ENCODE results near the gene GAMT.
"Not testable (repeated sequence)": the region's sequence is repeated elsewhere in the genome, so short reads cannot be mapped to it uniquely, and the experiment has no call there.

Gene GAMT

GRCh38 chr19:1433119-1434039, 32.0 kb upstream of the GAMT start:
- DNase-seq: no peak

GRCh38 chr19:1432507-1432887, 31.2 kb upstream of the GAMT start:
- DNase-seq: no peak

- no peak for DNase-seq
Observed at GRCh38 chr19:1431759-1432506, 30.6 kb upstream of the GAMT start.

GRCh38 chr19:1430246-1430645, 28.9 kb upstream of the GAMT start:
- DNase-seq: no peak

- no peak for DNase-seq
Observed at GRCh38 chr19:1429750-1430149, 28.4 kb upstream of the GAMT start.

GRCh38 chr19:1428738-1429391, 27.5 kb upstream of the GAMT start:
- no peak for DNase-seq

GRCh38 chr19:1427221-1427920, 26.0 kb upstream of the GAMT start:
- DNase-seq: no peak

- DNase-seq: no peak
Observed at GRCh38 chr19:1426736-1427135, 25.4 kb upstream of the GAMT start.

- DNase-seq: no peak
Observed at GRCh38 chr19:1425902-1426301, 24.6 kb upstream of the GAMT start.

- DNase-seq: no peak
Observed at GRCh38 chr19:1425102-1425837, 23.9 kb upstream of the GAMT start.

- no peak for DNase-seq
Observed at GRCh38 chr19:1424192-1424955, 23.0 kb upstream of the GAMT start.

- DNase-seq: no peak
Observed at GRCh38 chr19:1423436-1424191, 22.3 kb upstream of the GAMT start.

- no peak for DNase-seq
Observed at GRCh38 chr19:1422943-1423342, 21.6 kb upstream of the GAMT start.

GRCh38 chr19:1422360-1422759, 21.0 kb upstream of the GAMT start:
- DNase-seq: no peak

- DNase-seq: no peak
Observed at GRCh38 chr19:1421958-1422305, 20.6 kb upstream of the GAMT start.

GRCh38 chr19:1421218-1421957, 20.0 kb upstream of the GAMT start:
- DNase-seq: no peak

GRCh38 chr19:1420590-1420989, 19.2 kb upstream of the GAMT start:
- no peak for DNase-seq

- DNase-seq: not testable (repeated sequence)
Observed at GRCh38 chr19:1420085-1420484, 18.7 kb upstream of the GAMT start.

GRCh38 chr19:1418951-1419738, 17.8 kb upstream of the GAMT start:
- DNase-seq: no peak

All from cortex of kidney (tissue), 1 donor.